Stimulated activated CD8-positive, alpha-beta memory T cell treated with anti-CD3 and anti-CD28 coated beads, Interleukin-12 subunit alpha, Interleukin-12 subunit beta, amount 100 ng/mL, for 24 hours (primary cell): ENCODE data around the gene HDHD5.

Experiments used
- DNase-seq: peaks from one replicate; pipeline ENCODE4 v3.0.0-alpha.2; 2020; ENCODE audit errors: extremely low read depth

The HDHD5 gene

DNA sequence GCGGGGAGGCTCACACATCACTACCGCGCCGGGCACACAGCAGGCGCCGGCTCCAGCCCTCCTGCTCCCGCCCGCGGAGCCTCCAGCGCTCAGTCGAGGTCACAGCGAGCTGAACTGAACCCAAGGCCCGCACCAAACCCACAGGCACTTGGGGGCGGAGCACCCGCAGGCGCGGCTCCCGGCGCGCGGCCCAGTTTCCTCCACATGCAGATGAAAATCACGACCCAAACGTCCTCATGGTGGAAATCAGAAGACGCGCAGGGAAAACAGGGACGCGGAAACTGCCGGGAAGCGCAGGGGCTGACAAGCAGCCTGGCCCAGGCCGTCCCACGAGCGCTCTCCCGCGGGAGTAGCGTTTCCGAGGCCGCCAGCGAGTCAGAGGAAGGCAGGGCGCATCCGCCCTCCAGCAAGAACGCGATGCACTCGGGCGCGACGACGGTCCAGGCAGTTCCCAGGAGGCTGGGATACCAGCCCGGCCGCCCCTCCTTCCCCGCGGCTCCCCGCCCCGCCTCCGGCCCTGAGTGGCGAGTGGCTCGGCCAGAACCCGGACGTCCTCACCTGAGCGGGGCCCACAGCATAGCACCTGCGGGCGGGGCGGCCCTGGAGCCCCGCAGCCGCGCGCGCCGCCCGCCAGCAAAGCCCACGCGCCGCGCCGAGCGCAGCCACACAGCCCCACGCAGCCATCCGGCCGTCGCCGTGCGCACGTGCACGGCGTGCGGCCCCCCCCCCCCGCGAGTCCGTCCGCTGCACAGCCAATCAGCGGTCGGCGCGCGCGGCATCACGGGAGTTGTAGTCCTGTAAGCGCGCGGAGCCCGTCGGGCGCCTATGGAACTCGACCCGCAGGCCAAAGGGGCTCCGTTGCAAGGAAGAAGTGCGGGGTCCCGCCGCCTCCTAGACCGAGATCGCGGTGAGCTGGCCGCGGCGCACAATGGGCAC lies at the start of gene HDHD5:
HDHD5 (minus strand) TSS at position 710 of the 936 bp plus-strand sequence; CDS start at position 684, 26 bp downstream.
- DNase-seq: peak; percentile 74

GRCh38 chr22:17205432-17205831 lies 46.4 kb upstream of the HDHD5 start:
- DNase-seq: no peak

DNA sequence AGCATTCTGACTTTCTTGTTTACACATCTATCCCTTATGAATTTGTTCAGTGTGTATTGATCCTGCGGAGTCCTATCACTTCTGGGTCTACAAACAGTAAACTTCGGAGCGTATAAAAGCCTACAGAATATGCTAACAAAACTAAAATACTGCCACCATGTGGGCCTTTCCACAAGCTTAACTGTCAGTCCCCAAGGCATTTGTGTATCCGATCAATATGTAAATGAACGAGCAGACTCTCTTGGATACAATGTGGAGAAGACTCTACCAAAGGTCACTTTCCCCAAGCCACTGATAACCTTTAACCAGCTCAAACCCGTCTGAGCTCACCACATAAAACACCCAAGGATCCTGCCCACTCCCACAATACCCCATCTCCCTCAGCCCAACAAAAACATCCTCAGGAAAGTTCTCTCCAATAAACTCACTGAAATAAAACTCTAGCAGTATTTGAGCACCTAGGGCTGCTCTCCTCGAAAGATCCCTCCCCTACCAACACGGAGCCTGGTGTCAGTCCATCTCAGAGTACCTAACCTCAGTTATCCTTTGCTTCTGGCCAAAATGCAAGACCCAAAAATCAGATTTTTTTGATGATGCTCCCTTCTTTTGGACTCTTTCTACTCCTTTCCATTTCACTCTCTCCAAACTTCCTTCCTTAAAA lies 42.3 kb upstream of the HDHD5 start:
- DNase-seq: no peak

GRCh38 chr22:17199003-17199731 lies 40.1 kb upstream of the HDHD5 start:
- no peak for DNase-seq

- DNase-seq: no peak
These were observed 39.3 kb upstream of the HDHD5 start for GRCh38 chr22:17198170-17199002.

DNA sequence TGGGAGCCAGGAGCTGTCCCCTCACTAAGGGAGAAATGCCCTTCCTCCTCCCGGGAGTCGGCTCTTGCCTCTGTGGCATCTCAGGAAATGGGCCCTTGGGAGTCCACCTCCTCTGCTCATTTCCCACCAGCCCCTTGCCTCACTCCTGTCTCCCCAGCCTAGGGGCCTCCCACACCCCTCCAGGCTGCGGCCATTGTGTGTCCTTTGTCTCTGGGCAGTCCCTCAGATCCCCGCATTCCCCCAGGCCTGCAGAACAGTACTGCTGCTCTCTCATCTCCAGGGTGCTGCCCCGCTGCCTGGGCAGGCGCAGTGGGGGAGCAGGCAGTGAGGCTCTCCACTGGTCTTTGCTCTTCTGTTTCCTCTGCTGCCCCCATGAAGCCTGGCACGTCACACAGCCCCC lies 35.1 kb upstream of the HDHD5 start:
- DNase-seq: no peak

- no peak for DNase-seq
These were observed 33.1 kb upstream of the HDHD5 start for GRCh38 chr22:17192186-17192585.

DNA sequence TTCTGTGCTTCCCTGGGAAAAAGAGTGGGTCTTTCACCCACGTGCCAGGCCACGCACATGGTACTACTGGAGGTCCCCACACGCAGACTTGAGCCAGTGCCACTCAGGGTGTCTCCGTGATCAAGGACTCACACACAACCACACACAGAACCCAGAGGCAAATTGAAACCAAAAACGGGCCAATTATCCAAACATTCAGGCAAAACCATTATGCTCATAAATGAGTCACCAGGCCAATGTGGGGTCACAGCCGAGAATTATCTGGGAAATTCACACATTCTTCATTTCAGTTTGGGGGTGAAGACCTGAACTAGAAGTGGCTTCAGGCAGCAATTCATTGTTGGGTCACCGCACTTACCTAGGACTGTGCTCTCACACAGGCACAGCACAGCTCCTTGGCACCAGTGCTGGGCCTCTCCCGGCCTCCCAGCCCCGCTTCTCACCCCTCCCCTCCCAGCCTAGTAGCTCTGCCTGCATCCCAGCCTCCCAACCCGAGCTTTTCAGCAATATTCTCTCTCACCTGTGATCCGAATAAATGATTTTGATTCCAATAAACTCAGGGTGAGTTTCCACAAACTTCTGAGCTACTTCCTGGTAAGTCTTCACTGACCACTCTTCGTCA lies 32.2 kb upstream of the HDHD5 start:
- no peak for DNase-seq

DNA sequence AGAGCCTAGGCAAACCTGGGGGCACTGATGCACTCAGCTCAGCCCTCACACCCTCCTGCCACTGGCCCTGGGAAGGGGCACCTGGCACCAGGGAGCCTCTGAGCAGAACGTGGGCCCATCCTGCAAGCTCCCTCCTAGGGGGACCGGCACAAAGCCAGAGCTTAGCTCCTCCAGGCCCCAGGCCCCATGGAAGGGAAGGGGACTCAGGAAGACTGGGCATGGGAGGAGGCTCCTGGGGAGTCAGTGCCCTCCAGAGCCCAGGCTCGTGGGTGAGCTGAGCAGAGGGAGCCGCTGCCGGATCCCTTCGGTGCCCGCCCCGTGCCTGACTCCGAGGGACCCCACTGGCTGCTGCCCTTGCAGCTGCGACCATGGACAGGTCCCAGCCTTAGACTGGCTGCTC lies 31.6 kb upstream of the HDHD5 start:
- no peak for DNase-seq

GRCh38 chr22:17176715-17177114 lies 17.6 kb upstream of the HDHD5 start:
- DNase-seq: no peak

DNA sequence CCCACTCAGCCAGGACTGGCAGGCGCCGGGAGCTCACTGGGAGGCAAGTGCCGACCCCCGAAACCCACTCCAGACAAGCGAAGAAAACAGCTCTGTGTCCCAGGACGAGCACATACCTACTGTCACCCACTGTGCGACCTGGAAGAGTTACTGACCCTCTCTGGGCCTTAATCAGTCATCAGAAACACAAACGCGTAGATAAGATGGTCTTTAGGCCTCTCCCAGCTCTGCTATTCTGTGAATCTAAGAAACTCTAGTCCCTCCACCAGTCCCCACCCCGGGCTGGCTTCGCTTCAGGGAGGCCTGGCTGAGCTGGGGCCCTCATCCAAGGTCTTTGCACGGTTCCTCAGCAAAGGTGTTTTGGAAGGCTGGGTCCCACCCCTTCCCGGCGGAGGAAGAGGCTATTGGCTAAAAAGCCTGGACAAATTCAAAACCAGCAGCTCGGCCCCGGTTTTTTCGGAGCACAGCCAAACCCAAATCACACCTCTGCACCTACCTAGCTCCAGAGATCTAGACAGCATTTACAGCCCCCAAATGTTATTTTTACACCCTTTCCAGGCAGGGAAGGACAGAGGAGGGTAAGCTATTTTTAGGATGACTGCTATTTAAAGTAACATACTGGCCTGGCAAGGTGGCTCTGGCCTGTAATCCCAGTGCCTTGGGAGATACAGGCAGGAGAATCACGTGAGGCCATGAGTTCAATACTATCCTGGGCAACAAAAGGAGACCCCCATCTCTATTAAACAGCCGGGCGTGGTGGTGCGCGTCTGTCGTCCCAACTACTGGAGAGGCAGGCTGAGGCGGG lies 13.2 kb upstream of the HDHD5 start:
- no peak for DNase-seq

DNA sequence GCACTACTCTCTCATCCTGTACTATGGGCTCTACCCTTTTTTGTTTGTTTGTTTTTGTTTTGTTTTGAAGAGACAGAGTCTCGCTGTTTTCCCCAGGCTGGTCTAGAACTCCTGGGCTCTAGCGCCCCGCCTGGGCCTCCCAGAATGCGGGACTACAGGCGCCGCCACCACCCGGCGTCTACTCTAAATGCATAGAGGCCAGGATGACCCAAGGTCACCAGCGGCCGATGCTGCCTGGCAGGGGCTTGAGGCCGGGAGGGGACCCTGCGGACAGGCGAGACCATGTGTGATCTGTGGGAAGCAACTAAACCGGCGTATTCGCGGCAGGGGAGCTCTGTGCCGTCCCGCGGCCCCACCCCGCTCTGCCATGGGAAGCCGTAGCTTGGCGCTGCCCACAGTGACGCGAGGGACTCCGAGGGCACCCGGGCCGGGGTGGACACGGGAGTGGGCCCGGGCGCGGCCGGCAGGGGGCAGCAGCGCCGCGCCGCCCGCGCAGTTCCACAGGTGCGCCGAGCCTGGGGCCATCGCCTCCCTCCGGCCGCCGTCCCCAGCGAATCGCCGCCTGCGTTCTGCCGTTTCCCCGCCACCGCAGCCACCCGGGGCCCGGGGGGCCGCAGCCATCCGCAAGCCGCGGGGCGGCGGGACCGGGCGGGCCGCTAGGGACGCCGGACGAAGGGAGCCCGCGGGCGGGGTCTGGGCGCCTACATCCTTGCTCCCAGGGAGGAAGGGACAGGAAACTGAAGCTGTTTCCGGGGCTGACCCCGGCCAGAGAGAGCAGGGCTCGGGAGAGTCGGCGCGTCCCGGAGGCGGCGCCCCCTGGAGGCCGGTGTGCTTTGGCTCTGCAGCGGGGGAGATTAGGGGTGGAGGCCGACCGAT lies 12.3 kb upstream of the HDHD5 start:
- DNase-seq: peak; percentile 57

DNA sequence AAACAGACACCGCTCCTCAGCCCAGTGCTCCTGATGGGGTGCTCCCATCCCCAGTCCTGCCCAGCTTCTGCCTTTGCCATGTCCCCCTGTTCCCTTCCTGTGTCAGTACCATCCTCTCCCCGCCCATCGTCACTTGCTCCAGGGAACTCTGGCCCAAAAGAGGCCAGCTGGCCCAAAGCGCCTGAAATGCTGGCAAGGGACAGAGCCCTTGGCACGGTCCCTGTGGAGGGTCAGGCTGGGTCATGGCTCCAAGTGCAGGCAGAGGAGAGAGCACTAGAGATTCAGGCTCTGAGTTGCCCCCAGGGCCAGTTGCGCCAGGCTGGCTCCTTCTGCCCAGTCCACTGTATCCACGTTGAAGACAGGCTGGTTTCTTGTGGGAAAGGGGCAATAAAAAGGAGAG lies 8.4 kb upstream of the HDHD5 start:
- no peak for DNase-seq

DNA sequence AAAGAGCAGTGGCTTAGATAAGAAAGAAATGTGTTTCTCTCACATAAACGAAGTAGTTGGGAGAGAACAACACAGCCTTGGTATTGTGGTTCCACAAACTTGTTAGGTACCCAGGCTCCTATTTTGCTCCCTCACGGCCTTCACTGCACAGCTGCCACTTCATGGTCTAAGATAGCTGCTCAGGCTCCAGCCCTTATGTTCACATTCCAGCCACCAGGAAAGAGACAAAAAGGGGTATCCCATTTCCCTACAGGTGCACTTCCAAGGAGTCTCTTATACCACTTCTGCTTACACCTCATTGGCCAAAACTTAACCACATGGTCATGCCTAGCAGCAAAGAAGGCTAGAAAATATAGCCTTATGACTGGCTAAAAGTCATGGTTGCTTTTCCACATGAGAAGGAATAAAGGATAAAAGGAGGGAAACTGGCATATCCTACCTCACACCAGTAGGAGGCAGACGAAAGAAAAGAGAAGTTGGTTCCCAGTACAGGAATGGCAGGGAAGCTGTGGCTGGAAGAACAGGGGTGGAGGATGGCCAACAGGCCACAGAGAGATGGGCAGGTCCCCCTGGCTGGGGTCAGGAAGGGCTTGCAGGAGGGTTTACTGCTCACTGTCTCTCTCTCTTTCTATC lies 5.4 kb upstream of the HDHD5 start:
- no peak for DNase-seq

DNA sequence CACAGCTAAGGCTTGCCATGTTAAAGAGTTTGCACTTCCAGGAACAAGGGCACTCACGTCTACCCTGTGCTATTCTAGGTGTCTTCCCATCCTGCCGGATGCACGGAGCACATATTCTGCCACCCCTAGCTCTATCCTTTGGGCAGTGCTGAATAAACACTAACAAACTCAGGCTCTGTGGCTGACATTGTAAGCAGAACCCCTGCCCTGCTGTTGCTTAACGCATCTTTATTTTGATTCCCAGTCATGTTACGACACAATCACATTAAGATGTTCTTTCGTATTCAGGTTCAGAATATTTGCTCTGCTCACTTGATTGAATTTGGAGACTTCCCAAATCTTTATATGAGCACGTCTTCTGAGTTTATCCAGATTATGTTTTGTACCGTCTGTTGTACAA lies 3.7 kb upstream of the HDHD5 start:
- no peak for DNase-seq

DNA sequence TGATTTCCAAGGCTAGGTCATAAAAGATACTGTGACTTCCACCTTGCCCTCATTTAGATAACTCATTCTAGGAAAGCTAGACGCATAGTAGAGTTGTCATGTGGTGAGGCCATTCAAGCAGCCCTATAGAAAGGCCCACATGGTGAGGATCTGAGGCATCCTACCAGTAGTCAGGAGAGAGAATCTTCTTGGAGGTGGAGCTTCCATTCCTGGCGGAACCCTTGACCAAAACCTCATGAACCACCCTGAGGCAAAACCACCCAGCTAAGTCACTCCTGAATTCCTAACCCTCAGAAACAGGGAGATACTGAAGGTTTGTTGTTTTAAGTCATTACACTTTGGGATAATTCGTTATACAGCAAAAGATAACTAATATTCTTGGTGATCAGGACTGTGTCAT lies 2.9 kb upstream of the HDHD5 start:
- DNase-seq: no peak

DNA sequence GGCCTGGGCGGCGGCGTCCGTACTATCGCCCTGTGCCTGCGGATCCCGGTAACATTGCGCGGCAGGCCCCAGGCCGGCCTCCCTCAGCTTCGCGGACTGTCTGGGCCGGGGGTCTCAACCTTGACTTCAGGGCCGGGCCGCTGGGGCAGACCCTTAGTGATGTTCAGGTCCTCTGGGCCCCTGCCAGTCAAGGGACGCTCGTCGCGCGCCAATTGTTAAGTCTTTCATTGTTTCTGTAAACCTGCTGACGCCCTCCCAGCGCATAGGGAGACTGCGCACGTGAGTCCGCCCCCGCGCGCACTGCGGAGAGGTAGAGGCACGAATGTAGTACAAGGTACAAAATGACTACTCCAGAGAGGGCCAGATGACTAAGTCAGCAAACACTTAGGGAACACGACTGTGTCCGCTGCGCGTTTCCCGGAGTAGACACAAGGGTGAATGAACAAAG lies 451 bp upstream of the HDHD5 start:
- DNase-seq: no peak

GRCh38 chr22:17158176-17158567 lies 905 bp downstream of the HDHD5 start:
- no peak for DNase-seq

GRCh38 chr22:17157714-17158113 lies 1.4 kb downstream of the HDHD5 start:
- DNase-seq: no peak
